ENCODE measurements around the gene CCL17. TPM values are rescaled to one million over a fixed set of nuclear protein-coding genes. Genes with fewer than 3 reads are reported as not detected.

The CCL17 gene
- total RNA-seq, 1 experiment from 2014 or later, result not detected

- Histone ChIP-seq H3K27ac (no peak overlapping the region), H3K36me3 (ENCODE audit: low read depth) (no peaks in the 10 kb centered on the region), H3K27me3 (ENCODE audit: insufficient read depth, low read depth) (no peaks in the 10 kb centered on the region), H3K9me3 (ENCODE audit: insufficient read depth, low read depth) (no peaks in the 10 kb centered on the region), H3K4me2 (no peak overlapping the region), H3K79me2 (ENCODE audit: low read depth) (no peaks in the 10 kb centered on the region), H3K9me2 (ENCODE audit: insufficient read depth) (no peaks in the 10 kb centered on the region), H3K4me1 (replicated peaks; ENCODE audit: insufficient read depth) (peaks cover 17% of the 10 kb centered on the region), H2AFZ (no peak overlapping the region), H4K20me1 (ENCODE audit: insufficient read depth) (no peaks in the 10 kb centered on the region), H3F3A (ENCODE audit: insufficient read depth, low read depth) (peaks cover 18% of the 10 kb centered on the region; the same call in 1 of the 2 replicates), H3K4me3 (no peak overlapping the region)
- no peak for DNase-seq
- intact Hi-C loops (cut with micrococcal nuclease; ENCODE audit: unreplicated experiment), result no loop called here
- TF ChIP-seq CTCF (conservative IDR thresholded peaks at IDR 0.05), result no peak
- no peak for TF ChIP-seq EZH2 (IDR thresholded peaks at IDR 0.05; ENCODE audit: low read depth)
- no TSS peak for BruUV-seq (replicated peaks)
- ChIA-PET CTCF (no interaction called here), POLR2A (ENCODE audit: unreplicated experiment) (no interaction called here)
Measured at GRCh38 chr16:57371494-57372371, 32.8 kb upstream of the CCL17 start.

- intact Hi-C loops (cut with micrococcal nuclease; ENCODE audit: unreplicated experiment), result no loop called here
- peaks cover 17% of the 10 kb centered on the region for H3K4me1 ChIP-seq (replicated peaks; ENCODE audit: insufficient read depth)
- no peaks in the 10 kb centered on the region for H4K20me1 ChIP-seq (ENCODE audit: insufficient read depth)
- H3K36me3 ChIP-seq (ENCODE audit: low read depth), result no peaks in the 10 kb centered on the region
- no peaks in the 10 kb centered on the region for H3K9me3 ChIP-seq (ENCODE audit: insufficient read depth, low read depth)
- no peak within 1 kb of the TSS for H3K27ac ChIP-seq
- no peaks in the 10 kb centered on the region for H3K79me2 ChIP-seq (ENCODE audit: low read depth)
- CTCF ChIA-PET, result no interaction called here
- DNase-seq, result no peak
- H3K9me2 ChIP-seq (ENCODE audit: insufficient read depth), result no peaks in the 10 kb centered on the region
- H3K27me3 ChIP-seq (ENCODE audit: insufficient read depth, low read depth), result no peaks in the 10 kb centered on the region
- no peak within 1 kb of the TSS for H3K4me3 ChIP-seq
- no peak within 1 kb of the TSS for H3K4me2 ChIP-seq
- BruUV-seq (replicated peaks), result no TSS peak
- peaks cover 17% of the 10 kb centered on the region; the same call in 1 of the 2 replicates for H3F3A ChIP-seq (ENCODE audit: insufficient read depth, low read depth)
- POLR2A ChIA-PET (ENCODE audit: unreplicated experiment), result interaction anchor here (0.7 kb wide), 1 partner anchor 151 kb away, joined by 4 read pairs; no protein-coding TSS in a partner anchor
- no peak within 1 kb of the TSS for H2AFZ ChIP-seq
- TF ChIP-seq CTCF (conservative IDR thresholded peaks at IDR 0.05) (no peak), EZH2 (IDR thresholded peaks at IDR 0.05; ENCODE audit: low read depth) (no peak)
Measured at GRCh38 chr16:57372372-57373116, 32.0 kb upstream of the CCL17 start, which contains the start of gene CX3CL1. TSS of gene CX3CL1 (plus strand) at chr16:57372490. CDS start at chr16:57372569, 79 bp downstream.

- no peaks in the 10 kb centered on the region for H3K79me2 ChIP-seq (ENCODE audit: low read depth)
- H3K4me3 ChIP-seq, result no peak overlapping the region
- no peak overlapping the region for H3K4me2 ChIP-seq
- H3K9me2 ChIP-seq (ENCODE audit: insufficient read depth), result no peaks in the 10 kb centered on the region
- H3K27me3 ChIP-seq (ENCODE audit: insufficient read depth, low read depth), result no peaks in the 10 kb centered on the region
- intact Hi-C loops (cut with micrococcal nuclease; ENCODE audit: unreplicated experiment), result no loop called here
- H3K9me3 ChIP-seq (ENCODE audit: insufficient read depth, low read depth), result no peaks in the 10 kb centered on the region
- H3K27ac ChIP-seq, result no peak overlapping the region
- peaks cover 18% of the 10 kb centered on the region for H3F3A ChIP-seq (ENCODE audit: insufficient read depth, low read depth)
- POLR2A ChIA-PET (ENCODE audit: unreplicated experiment), result interaction anchor here (0.7 kb wide), 1 partner anchor 150 kb away, joined by 4 read pairs; no protein-coding TSS in a partner anchor
- H4K20me1 ChIP-seq (ENCODE audit: insufficient read depth), result no peaks in the 10 kb centered on the region
- TF ChIP-seq CTCF (conservative IDR thresholded peaks at IDR 0.05) (no peak), EZH2 (IDR thresholded peaks at IDR 0.05; ENCODE audit: low read depth) (no peak)
- no peaks in the 10 kb centered on the region for H3K36me3 ChIP-seq (ENCODE audit: low read depth)
- H3K4me1 ChIP-seq (replicated peaks; ENCODE audit: insufficient read depth), result peaks cover 18% of the 10 kb centered on the region
- no peak overlapping the region for H2AFZ ChIP-seq
- DNase-seq, result no peak
- CTCF ChIA-PET, result no interaction called here
- no TSS peak for BruUV-seq (replicated peaks)
Measured at GRCh38 chr16:57373117-57373947, 31.2 kb upstream of the CCL17 start.

All from PC-9 (cell line).